Measurements from ENCODE around the gene MRPS12. TPM values are rescaled to one million over a fixed set of nuclear protein-coding genes. Genes with fewer than 3 reads are reported as not detected.
"Not testable (repeated sequence)": the region's sequence is repeated elsewhere in the genome, so short reads cannot be mapped to it uniquely, and the experiment has no call there.

Gene MRPS12
- total RNA-seq, 1 donor from 2014 or later = 112 TPM

GRCh38 chr19:38933544-38933943, 2.8 kb downstream of the MRPS12 start:
- no peak overlapping the region for H3K27ac Mint-ChIP-seq
- H3K4me1 Mint-ChIP-seq = peaks cover 20% of the 10 kb centered on the region
- H3K4me3 Mint-ChIP-seq = no peak overlapping the region
- peaks cover 3% of the 10 kb centered on the region for H3K9me3 Mint-ChIP-seq
- no peak for DNase-seq
- peaks cover 43% of the 10 kb centered on the region for H3K36me3 Mint-ChIP-seq (ENCODE audit: low read depth)
- intact Hi-C loops (cut with micrococcal nuclease) = loop anchor here (5.0 kb wide), 1 partner anchor 296 kb away; no protein-coding TSS in a partner anchor
- H3K27me3 Mint-ChIP-seq = peaks cover 2% of the 10 kb centered on the region

GRCh38 chr19:38939957-38940356, 9.2 kb downstream of the MRPS12 start:
- Mint-ChIP-seq H3K4me3 (no peak overlapping the region), H3K27ac (no peak overlapping the region), H3K36me3 (ENCODE audit: low read depth) (peaks cover 12% of the 10 kb centered on the region), H3K27me3 (peaks cover 15% of the 10 kb centered on the region), H3K9me3 (peaks cover 3% of the 10 kb centered on the region), H3K4me1 (peaks cover 9% of the 10 kb centered on the region)
- no peak for DNase-seq
- intact Hi-C loops (cut with micrococcal nuclease) = no loop called here

- peaks cover 15% of the 10 kb centered on the region for H3K27me3 Mint-ChIP-seq
- H3K4me3 Mint-ChIP-seq; H3K36me3 Mint-ChIP-seq (ENCODE audit: low read depth); DNase-seq; H3K27ac Mint-ChIP-seq; intact Hi-C loops (cut with micrococcal nuclease); H3K4me1 Mint-ChIP-seq; H3K9me3 Mint-ChIP-seq: not testable (repeated sequence)
Observed at GRCh38 chr19:38941466-38941865, 10.7 kb downstream of the MRPS12 start.

GRCh38 chr19:38941979-38942378, 11.2 kb downstream of the MRPS12 start:
- Mint-ChIP-seq H3K9me3 (no peaks in the 10 kb centered on the region), H3K27ac (no peak overlapping the region), H3K4me1 (peaks cover 9% of the 10 kb centered on the region), H3K36me3 (ENCODE audit: low read depth) (no peaks in the 10 kb centered on the region), H3K27me3 (peaks cover 15% of the 10 kb centered on the region), H3K4me3 (no peak overlapping the region)
- intact Hi-C loops (cut with micrococcal nuclease) = no loop called here
- DNase-seq = no peak

GRCh38 chr19:38942471-38943181, 11.9 kb downstream of the MRPS12 start:
- no peaks in the 10 kb centered on the region for H3K36me3 Mint-ChIP-seq (ENCODE audit: low read depth)
- peaks cover 15% of the 10 kb centered on the region for H3K27me3 Mint-ChIP-seq
- DNase-seq = no peak
- intact Hi-C loops (cut with micrococcal nuclease) = no loop called here
- H3K9me3 Mint-ChIP-seq = no peaks in the 10 kb centered on the region
- H3K27ac Mint-ChIP-seq = no peak overlapping the region
- peaks cover 9% of the 10 kb centered on the region for H3K4me1 Mint-ChIP-seq
- H3K4me3 Mint-ChIP-seq = no peak overlapping the region

GRCh38 chr19:38944981-38945506, 14.3 kb downstream of the MRPS12 start:
- DNase-seq = no peak
- Mint-ChIP-seq H3K9me3 (no peaks in the 10 kb centered on the region), H3K27ac (no peak overlapping the region), H3K4me3 (no peak overlapping the region), H3K4me1 (peaks cover 10% of the 10 kb centered on the region), H3K36me3 (ENCODE audit: low read depth) (no peaks in the 10 kb centered on the region), H3K27me3 (peaks cover 17% of the 10 kb centered on the region)
- intact Hi-C loops (cut with micrococcal nuclease) = no loop called here

- Mint-ChIP-seq H3K27ac (no peak overlapping the region), H3K4me3 (no peak overlapping the region), H3K36me3 (ENCODE audit: low read depth) (no peaks in the 10 kb centered on the region), H3K4me1 (peaks cover 12% of the 10 kb centered on the region), H3K27me3 (peaks cover 16% of the 10 kb centered on the region), H3K9me3 (no peaks in the 10 kb centered on the region)
- intact Hi-C loops (cut with micrococcal nuclease) = no loop called here
- DNase-seq = no peak
Observed at GRCh38 chr19:38945562-38946228, 15.0 kb downstream of the MRPS12 start.

- Mint-ChIP-seq H3K27ac (no peak overlapping the region), H3K36me3 (ENCODE audit: low read depth) (no peaks in the 10 kb centered on the region), H3K4me1 (peaks cover 9% of the 10 kb centered on the region), H3K4me3 (no peak overlapping the region), H3K27me3 (peaks cover 15% of the 10 kb centered on the region), H3K9me3 (no peaks in the 10 kb centered on the region)
- intact Hi-C loops (cut with micrococcal nuclease) = no loop called here
- DNase-seq = no peak
Observed at GRCh38 chr19:38946229-38947010, 15.7 kb downstream of the MRPS12 start.

GRCh38 chr19:38949580-38950367, 19.0 kb downstream of the MRPS12 start:
- no peaks in the 10 kb centered on the region for H3K9me3 Mint-ChIP-seq
- peaks cover 20% of the 10 kb centered on the region for H3K27me3 Mint-ChIP-seq
- H3K27ac Mint-ChIP-seq = no peak overlapping the region
- H3K36me3 Mint-ChIP-seq (ENCODE audit: low read depth) = no peaks in the 10 kb centered on the region
- peak overlapping the region; percentile 68 for H3K4me3 Mint-ChIP-seq
- peak; percentile 93 for DNase-seq
- peaks cover 17% of the 10 kb centered on the region for H3K4me1 Mint-ChIP-seq
- intact Hi-C loops (cut with micrococcal nuclease) = no loop called here

- intact Hi-C loops (cut with micrococcal nuclease) = no loop called here
- Mint-ChIP-seq H3K36me3 (ENCODE audit: low read depth) (no peaks in the 10 kb centered on the region), H3K9me3 (no peaks in the 10 kb centered on the region), H3K27me3 (peaks cover 20% of the 10 kb centered on the region), H3K4me3 (no peak overlapping the region), H3K4me1 (peaks cover 17% of the 10 kb centered on the region), H3K27ac (no peak overlapping the region)
- no peak for DNase-seq
Observed at GRCh38 chr19:38951187-38951586, 20.4 kb downstream of the MRPS12 start.

- Mint-ChIP-seq H3K4me3 (no peak overlapping the region), H3K4me1 (peaks cover 17% of the 10 kb centered on the region), H3K27ac (no peak overlapping the region), H3K9me3 (no peaks in the 10 kb centered on the region), H3K36me3 (ENCODE audit: low read depth) (no peaks in the 10 kb centered on the region), H3K27me3 (peaks cover 20% of the 10 kb centered on the region)
- DNase-seq = peak; percentile 86
- intact Hi-C loops (cut with micrococcal nuclease) = no loop called here
Observed at GRCh38 chr19:38952395-38953165, 21.8 kb downstream of the MRPS12 start.

GRCh38 chr19:38953677-38954076, 22.9 kb downstream of the MRPS12 start:
- H3K4me1 Mint-ChIP-seq = peaks cover 17% of the 10 kb centered on the region
- intact Hi-C loops (cut with micrococcal nuclease) = no loop called here

GRCh38 chr19:38956264-38956663, 25.5 kb downstream of the MRPS12 start:
- Mint-ChIP-seq H3K4me3 (no peak overlapping the region), H3K27me3 (peaks cover 7% of the 10 kb centered on the region), H3K36me3 (ENCODE audit: low read depth) (no peaks in the 10 kb centered on the region), H3K4me1 (peaks cover 12% of the 10 kb centered on the region), H3K27ac (no peak overlapping the region), H3K9me3 (no peaks in the 10 kb centered on the region)
- no peak for DNase-seq
- intact Hi-C loops (cut with micrococcal nuclease) = no loop called here

More at GRCh38 chr19:38953677-38954076, 22.9 kb downstream of the MRPS12 start:
- H3K9me3 Mint-ChIP-seq = no peaks in the 10 kb centered on the region
- no peak overlapping the region for H3K27ac Mint-ChIP-seq
- H3K36me3 Mint-ChIP-seq (ENCODE audit: low read depth) = no peaks in the 10 kb centered on the region
- H3K27me3 Mint-ChIP-seq = peaks cover 19% of the 10 kb centered on the region
- DNase-seq = no peak
- no peak overlapping the region for H3K4me3 Mint-ChIP-seq

Measured in activated CD4-positive, alpha-beta T cell treated with anti-CD3 and anti-CD28 coated beads, Interleukin-2, amount 10 ng/mL, durations not matched to agents 24 days and 14 days (primary cell).